K562 (cell line): ENCODE results near the gene SNAI1. TPM values are rescaled to one million over a fixed set of nuclear protein-coding genes. Genes with fewer than 3 reads are reported as not detected.

Source experiments
- CHAMP1 ChIP-seq: fragments of 450-650 bp; IDR thresholded peaks from 2 replicates; pipeline ENCODE4 v1.6.1; 2016; ENCODE audit warnings: mild to moderate bottlenecking
- FOXK1 ChIP-seq: sonication (generic); formaldehyde crosslinking; IDR thresholded peaks from 2 replicates; pipeline ENCODE4 v1.8.0; 2022; ENCODE audit warnings: missing genetic modification reagents, mild to moderate bottlenecking, borderline replicate concordance
- HDAC2 ChIP-seq: fragments of 450-650 bp; IDR thresholded peaks from 2 replicates; pipeline ENCODE4 v1.6.1; 2016; ENCODE audit warnings: mild to moderate bottlenecking
- KDM1A ChIP-seq, 2 experiments: fragments of 450-650 bp; IDR thresholded peaks; 2 replicates each; pipeline ENCODE4 v1.6.1; 2016; ENCODE audit warnings: mild to moderate bottlenecking in 2 of 2
- NCOA1 ChIP-seq: fragments of 450-650 bp; IDR thresholded peaks from 2 replicates; pipeline ENCODE4 v1.6.1; 2016; ENCODE audit warnings: low read depth
- NR2C1 ChIP-seq, 2 experiments: fragments of 450-650 bp; IDR thresholded peaks; 2 replicates each; pipeline ENCODE4 v1.6.1; 2017; ENCODE audit warnings: mild to moderate bottlenecking in 2 of 2, antibody characterized with exemption in 1 of 2, inconsistent platforms in 1 of 2, missing compliant biosample characterization in 1 of 2, missing genetic modification characterization in 1 of 2
- PML ChIP-seq: IDR thresholded peaks from 2 replicates; pipeline ENCODE4 v1.6.1; 2012; ENCODE audit warnings: low read length, inconsistent platforms
- POU5F1 ChIP-seq: fragments of 150-350 bp; IDR thresholded peaks from 2 replicates; pipeline ENCODE4 v1.6.1; 2014; ENCODE audit warnings: borderline replicate concordance, low read length, low read depth, mild to moderate bottlenecking; ENCODE audit not compliant: partially characterized antibody
- SAFB ChIP-seq: fragments of 200-400 bp; formaldehyde crosslinking; IDR thresholded peaks from 2 replicates; pipeline ENCODE4 v1.6.1; 2017; ENCODE audit warnings: low read depth, low read length, borderline replicate concordance
- TCF3 ChIP-seq: sonication (generic); formaldehyde crosslinking; IDR thresholded peaks from 2 replicates; pipeline ENCODE4 v1.4.0; 2020; ENCODE audit warnings: mild to moderate bottlenecking, missing genetic modification reagents
- ZMIZ1 ChIP-seq, 2 experiments: fragments of 150-350 bp in 1 of 2; IDR thresholded peaks; 2 replicates each; pipeline ENCODE4 v1.6.1; 2012 to 2016; ENCODE audit warnings: low read depth in 2 of 2, low read length in 2 of 2, mild to moderate bottlenecking in 1 of 2, moderate library complexity in 1 of 2
- ZNF12 ChIP-seq: sonication (generic); formaldehyde crosslinking; IDR thresholded peaks from 2 replicates; pipeline ENCODE4 v1.4.0; 2020; ENCODE audit warnings: mild to moderate bottlenecking, missing genetic modification reagents
- ZNF134 ChIP-seq: fragments of 250-450 bp; sonication (Bioruptor Pico); conservative IDR thresholded peaks from 2 replicates; pipeline ENCODE4 v1.4.0; 2020
- ZNF24 ChIP-seq: fragments of 450-650 bp; IDR thresholded peaks from 2 replicates; pipeline ENCODE4 v1.6.1; 2016
- ZNF518B ChIP-seq: fragments of 250-450 bp; sonication (Bioruptor Pico); IDR thresholded peaks from 2 replicates; pipeline ENCODE4 v1.5.0; 2021; ENCODE audit warnings: mild to moderate bottlenecking, moderate library complexity
- polyA plus RNA-seq, 8 experiments: library from polyadenylated mRNA; depleted of rRNA in 4 of 8; stranded (reverse) in 5 of 8; unstranded in 3 of 8; fragments of >200 nt; fragmentation: Nextera tagmentation in 2 of 8; fragmentation: Illumina TruSeq in 1 of 8; extraction: Ambion mirVana in 2 of 8; extraction: Trizol in 1 of 8; gene quantifications; 2 replicates each; pipeline versions ENCODE4 v1.2.1 to v1.2.3, GENCODE V29; 2011 to 2014; ENCODE audit warnings: inconsistent platforms in 1 of 8, missing spikeins in 1 of 8
- total RNA-seq, 7 experiments: library from RNA; depleted of rRNA in 6 of 7; stranded (reverse); fragments of >200 nt in 6 of 7; fragmentation: Illumina TruSeq in 2 of 7; extraction: Trizol in 2 of 7; gene quantifications; 2 replicates each; pipeline versions ENCODE4 v1.2.1 to v1.2.3, GENCODE V29; 2011 to 2021; ENCODE audit warnings: low replicate concordance in 1 of 7
- TF ChIP-seq, protein P1 (sequence below): sonication (generic); formaldehyde crosslinking; IDR thresholded peaks from 2 replicates; pipeline ENCODE4 v1.8.1; 2022; ENCODE audit warnings: missing genetic modification reagents
- TF ChIP-seq, protein P2 (sequence below): fragments of 250-450 bp; sonication (Bioruptor Pico); IDR thresholded peaks from 2 replicates; pipeline ENCODE4 v1.6.1; 2021; ENCODE audit warnings: mild to moderate bottlenecking

Gene SNAI1
- total and polyA plus RNA-seq, 9 of the 15 experiments (the other 6 are each of a cell fraction or from before 2014, with no cell fraction given): 0.32 to 11.6 (median 2.0) TPM

GRCh38 chr20:49984426-49985153, 1.8 kb downstream of the SNAI1 start (continued):
- TF ChIP-seq CHAMP1 (no peak), NR2C1 (IDR thresholded peaks at IDR 0.05) (no peak), NR2C1 (tag; IDR thresholded peaks at IDR 0.05) (no peak), ZNF134 (CRISPR knock-in tag) (no peak), ZNF12 (CRISPR knock-in tag) (no peak), PML (no peak), TCF3 (CRISPR knock-in tag) (no peak), SAFB (no peak), ZMIZ1 (IDR thresholded peaks at IDR 0.05; ENCODE audit: low read depth in 2 of 2, low read length in 2 of 2) (no peak), ZNF518B (CRISPR knock-in tag) (no peak), FOXK1 (CRISPR knock-in tag) (no peak), HDAC2 (peak; percentile 75; the same call in 1 of the 2 replicates), ZNF24 (no peak), NCOA1 (no peak), KDM1A (IDR thresholded peaks at IDR 0.05) (peak; percentile 73 to 87), POU5F1 (no peak)
- TF ChIP-seq, protein P1, sequence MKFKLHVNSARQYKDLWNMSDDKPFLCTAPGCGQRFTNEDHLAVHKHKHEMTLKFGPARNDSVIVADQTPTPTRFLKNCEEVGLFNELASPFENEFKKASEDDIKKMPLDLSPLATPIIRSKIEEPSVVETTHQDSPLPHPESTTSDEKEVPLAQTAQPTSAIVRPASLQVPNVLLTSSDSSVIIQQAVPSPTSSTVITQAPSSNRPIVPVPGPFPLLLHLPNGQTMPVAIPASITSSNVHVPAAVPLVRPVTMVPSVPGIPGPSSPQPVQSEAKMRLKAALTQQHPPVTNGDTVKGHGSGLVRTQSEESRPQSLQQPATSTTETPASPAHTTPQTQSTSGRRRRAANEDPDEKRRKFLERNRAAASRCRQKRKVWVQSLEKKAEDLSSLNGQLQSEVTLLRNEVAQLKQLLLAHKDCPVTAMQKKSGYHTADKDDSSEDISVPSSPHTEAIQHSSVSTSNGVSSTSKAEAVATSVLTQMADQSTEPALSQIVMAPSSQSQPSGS (CRISPR knock-in tag): no peak
- TF ChIP-seq, protein P2, sequence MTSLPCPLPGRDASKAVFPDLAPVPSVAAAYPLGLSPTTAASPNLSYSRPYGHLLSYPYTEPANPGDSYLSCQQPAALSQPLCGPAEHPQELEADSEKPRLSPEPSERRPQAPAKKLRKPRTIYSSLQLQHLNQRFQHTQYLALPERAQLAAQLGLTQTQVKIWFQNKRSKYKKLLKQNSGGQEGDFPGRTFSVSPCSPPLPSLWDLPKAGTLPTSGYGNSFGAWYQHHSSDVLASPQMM (CRISPR knock-in tag): no peak
